Panc1 (cell line): Measurements from ENCODE around the gene NOL7. TPM values are rescaled to one million over a fixed set of nuclear protein-coding genes. Genes with fewer than 3 reads are reported as not detected.

ENCODE experiments used
- ATAC-seq: fragments of 200-7000 bp; cut with Tn5 transposase; 2 replicates; pipeline ENCODE4 v1.9.1; 2020; ENCODE audit warnings: mild to moderate bottlenecking, moderate library complexity
- BruUV-seq: library from RNA; stranded (reverse); fragments of 400-500 nt; replicated peaks from 2 replicates; lab custom pipeline; 2021; lab: Mats Ljungman, UMichigan
- CTCF ChIA-PET: fragments of 300-600 bp; sonication (Branson Sonifier 250); formaldehyde crosslinking; loops from one replicate; lab custom pipeline; 2022; ENCODE audit warnings: antibody characterized with exemption; lab: Charles Lee
- POLR2A ChIA-PET: fragments of 300-600 bp; sonication (Branson Sonifier 250); formaldehyde crosslinking; loops from one replicate; lab custom pipeline; 2022; ENCODE audit warnings: antibody characterized with exemption; lab: Charles Lee
- DNase-seq: peaks from one replicate; pipeline ENCODE4 v3.0.0-alpha.2; 2010; ENCODE audit warnings: low read depth, low spot score
- H3K27ac ChIP-seq: 2 replicates; pipeline ENCODE4 v1.5.1; 2011; ENCODE audit warnings: mild to moderate bottlenecking, low read length, inconsistent platforms
- H3K27me3 ChIP-seq: fragments of 200-500 bp; sonication (Bioruptor generic); 2 replicates; pipeline ENCODE4 v1.6.0; 2014; ENCODE audit warnings: low read length, inconsistent platforms; ENCODE audit not compliant: control insufficient read depth, insufficient read depth
- H3K36me3 ChIP-seq: fragments of 200-500 bp; sonication (Bioruptor generic); 2 replicates; pipeline ENCODE4 v1.5.1; 2014; ENCODE audit warnings: inconsistent platforms, mild to moderate bottlenecking, low read length, moderate library complexity; ENCODE audit not compliant: control insufficient read depth, insufficient read depth
- H3K4me1 ChIP-seq: 2 replicates; pipeline ENCODE4 v1.5.1; 2011; ENCODE audit warnings: inconsistent platforms, mild to moderate bottlenecking, low read length, moderate library complexity; ENCODE audit not compliant: control insufficient read depth, insufficient read depth
- H3K4me3 ChIP-seq, 2 experiments: 2 replicates each; pipeline ENCODE4 v1.5.1; 2011 to 2012; ENCODE audit warnings: low read depth in 2 of 2, low read length in 2 of 2, mild to moderate bottlenecking in 2 of 2, inconsistent platforms in 1 of 2, moderate library complexity in 1 of 2
- H3K9me3 ChIP-seq: fragments of 200-500 bp; sonication (Bioruptor generic); 2 replicates; pipeline ENCODE4 v1.5.1; 2014; ENCODE audit warnings: low read depth, mild to moderate bottlenecking, inconsistent platforms, low read length, moderate library complexity; ENCODE audit not compliant: control insufficient read depth, insufficient read depth
- POLR2AphosphoS5 ChIP-seq: IDR thresholded peaks from 2 replicates; pipeline ENCODE4 v1.6.1; 2012; ENCODE audit warnings: mild to moderate bottlenecking, low read depth, low read length, moderate library complexity
- SIN3A ChIP-seq: IDR thresholded peaks from 2 replicates; pipeline ENCODE4 v1.6.1; 2012; ENCODE audit warnings: low read depth, mild to moderate bottlenecking, low read length, moderate library complexity, borderline replicate concordance; ENCODE audit not compliant: insufficient read depth
- TCF7L2 ChIP-seq: IDR thresholded peaks from 2 replicates; pipeline ENCODE4 v1.6.1; 2011; ENCODE audit warnings: mild to moderate bottlenecking, low read depth, low read length, inconsistent platforms
- in situ Hi-C: cut with HindIII; loops from 2 replicates; pipeline ENCODE4 v1.10.0; 2016; ENCODE audit warnings: low sequenced_read_pairs, low pct_unique_long_range_greater_than_20kb
- intact Hi-C: fragments of 100-400 bp; cut with micrococcal nuclease; formaldehyde crosslinking; loops from one replicate; pipeline ENCODE4 v1.10.0; 2022; ENCODE audit not compliant: unreplicated experiment
- total RNA-seq: library from RNA; stranded (reverse); gene quantifications from one replicate; pipeline ENCODE4 v1.2.1, GENCODE V29; 2021; ENCODE audit not compliant: unreplicated experiment
- TF ChIP-seq, protein P1 (sequence below), 2 experiments: IDR thresholded peaks; 2 replicates each; pipeline ENCODE4 v1.6.1; 2011 to 2012; ENCODE audit warnings: low read depth in 2 of 2, control low read depth in 1 of 2, low read length in 1 of 2, mild to moderate bottlenecking in 1 of 2, moderate library complexity in 1 of 2; ENCODE audit not compliant: insufficient read depth in 1 of 2
- TF ChIP-seq, protein P2 (sequence below): fragments of 450-650 bp; IDR thresholded peaks from 2 replicates; pipeline ENCODE4 v1.5.1; 2017; ENCODE audit warnings: mild to moderate bottlenecking

Gene NOL7
- total RNA-seq, 1 experiment from 2014 or later: 74.4 TPM

DNA sequence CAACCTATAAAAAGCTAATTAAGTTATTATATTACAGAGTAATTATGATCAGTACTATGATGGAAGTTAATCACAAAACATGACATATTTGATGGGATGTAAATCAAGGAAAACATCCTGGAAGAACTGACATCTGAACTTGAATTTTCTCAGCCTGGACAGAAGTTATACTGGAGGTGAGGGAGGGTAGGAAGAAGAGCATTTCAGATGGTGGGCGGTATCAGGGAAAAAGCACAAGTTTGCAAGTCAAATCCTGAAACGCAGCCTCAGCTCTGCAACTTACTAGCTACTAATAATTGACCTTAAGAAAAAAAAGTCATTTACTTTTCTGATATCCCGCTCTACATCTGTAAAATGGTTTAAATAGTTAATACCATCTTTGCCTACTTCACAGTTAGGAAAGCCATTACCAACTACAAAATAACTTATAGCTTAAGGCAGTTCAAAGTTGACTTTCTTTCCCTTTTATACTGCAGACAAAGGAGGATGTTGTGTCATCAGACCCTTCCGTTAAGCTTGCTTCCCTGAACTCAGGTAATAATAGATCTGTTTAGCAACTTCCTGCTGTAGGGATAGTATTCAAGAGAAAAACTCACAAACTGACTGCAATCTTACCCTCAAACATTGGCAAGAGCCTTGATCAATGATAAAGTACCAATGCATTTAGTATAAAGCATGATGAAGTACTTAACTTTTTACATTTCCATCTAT is 21.0 kb downstream of the NOL7 start:
- Histone ChIP-seq H3K36me3 (peaks cover 30% of the 10 kb centered on the region), H3K4me3 (no peak overlapping the region), H3K4me1 (no peaks in the 10 kb centered on the region), H3K27ac (no peak overlapping the region), H3K9me3 (no peaks in the 10 kb centered on the region), H3K27me3 (no peaks in the 10 kb centered on the region)
- ChIA-PET CTCF (no interaction called here), POLR2A (no interaction called here)
- no TSS peak for BruUV-seq
- DNase-seq: no peak
- in situ Hi-C loops (no loop called here), intact Hi-C loops (no loop called here)
- TF ChIP-seq SIN3A (no peak), POLR2AphosphoS5 (no peak), TCF7L2 (no peak)
- TF ChIP-seq, protein P1, sequence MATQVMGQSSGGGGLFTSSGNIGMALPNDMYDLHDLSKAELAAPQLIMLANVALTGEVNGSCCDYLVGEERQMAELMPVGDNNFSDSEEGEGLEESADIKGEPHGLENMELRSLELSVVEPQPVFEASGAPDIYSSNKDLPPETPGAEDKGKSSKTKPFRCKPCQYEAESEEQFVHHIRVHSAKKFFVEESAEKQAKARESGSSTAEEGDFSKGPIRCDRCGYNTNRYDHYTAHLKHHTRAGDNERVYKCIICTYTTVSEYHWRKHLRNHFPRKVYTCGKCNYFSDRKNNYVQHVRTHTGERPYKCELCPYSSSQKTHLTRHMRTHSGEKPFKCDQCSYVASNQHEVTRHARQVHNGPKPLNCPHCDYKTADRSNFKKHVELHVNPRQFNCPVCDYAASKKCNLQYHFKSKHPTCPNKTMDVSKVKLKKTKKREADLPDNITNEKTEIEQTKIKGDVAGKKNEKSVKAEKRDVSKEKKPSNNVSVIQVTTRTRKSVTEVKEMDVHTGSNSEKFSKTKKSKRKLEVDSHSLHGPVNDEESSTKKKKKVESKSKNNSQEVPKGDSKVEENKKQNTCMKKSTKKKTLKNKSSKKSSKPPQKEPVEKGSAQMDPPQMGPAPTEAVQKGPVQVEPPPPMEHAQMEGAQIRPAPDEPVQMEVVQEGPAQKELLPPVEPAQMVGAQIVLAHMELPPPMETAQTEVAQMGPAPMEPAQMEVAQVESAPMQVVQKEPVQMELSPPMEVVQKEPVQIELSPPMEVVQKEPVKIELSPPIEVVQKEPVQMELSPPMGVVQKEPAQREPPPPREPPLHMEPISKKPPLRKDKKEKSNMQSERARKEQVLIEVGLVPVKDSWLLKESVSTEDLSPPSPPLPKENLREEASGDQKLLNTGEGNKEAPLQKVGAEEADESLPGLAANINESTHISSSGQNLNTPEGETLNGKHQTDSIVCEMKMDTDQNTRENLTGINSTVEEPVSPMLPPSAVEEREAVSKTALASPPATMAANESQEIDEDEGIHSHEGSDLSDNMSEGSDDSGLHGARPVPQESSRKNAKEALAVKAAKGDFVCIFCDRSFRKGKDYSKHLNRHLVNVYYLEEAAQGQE (IDR thresholded peaks at IDR 0.05; ENCODE audit: insufficient read depth in 1 of 2, low read depth in 2 of 2, low read length in 1 of 2): no peak
- TF ChIP-seq, protein P2, sequence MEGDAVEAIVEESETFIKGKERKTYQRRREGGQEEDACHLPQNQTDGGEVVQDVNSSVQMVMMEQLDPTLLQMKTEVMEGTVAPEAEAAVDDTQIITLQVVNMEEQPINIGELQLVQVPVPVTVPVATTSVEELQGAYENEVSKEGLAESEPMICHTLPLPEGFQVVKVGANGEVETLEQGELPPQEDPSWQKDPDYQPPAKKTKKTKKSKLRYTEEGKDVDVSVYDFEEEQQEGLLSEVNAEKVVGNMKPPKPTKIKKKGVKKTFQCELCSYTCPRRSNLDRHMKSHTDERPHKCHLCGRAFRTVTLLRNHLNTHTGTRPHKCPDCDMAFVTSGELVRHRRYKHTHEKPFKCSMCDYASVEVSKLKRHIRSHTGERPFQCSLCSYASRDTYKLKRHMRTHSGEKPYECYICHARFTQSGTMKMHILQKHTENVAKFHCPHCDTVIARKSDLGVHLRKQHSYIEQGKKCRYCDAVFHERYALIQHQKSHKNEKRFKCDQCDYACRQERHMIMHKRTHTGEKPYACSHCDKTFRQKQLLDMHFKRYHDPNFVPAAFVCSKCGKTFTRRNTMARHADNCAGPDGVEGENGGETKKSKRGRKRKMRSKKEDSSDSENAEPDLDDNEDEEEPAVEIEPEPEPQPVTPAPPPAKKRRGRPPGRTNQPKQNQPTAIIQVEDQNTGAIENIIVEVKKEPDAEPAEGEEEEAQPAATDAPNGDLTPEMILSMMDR: no peak
- ATAC-seq: no peak

DNA sequence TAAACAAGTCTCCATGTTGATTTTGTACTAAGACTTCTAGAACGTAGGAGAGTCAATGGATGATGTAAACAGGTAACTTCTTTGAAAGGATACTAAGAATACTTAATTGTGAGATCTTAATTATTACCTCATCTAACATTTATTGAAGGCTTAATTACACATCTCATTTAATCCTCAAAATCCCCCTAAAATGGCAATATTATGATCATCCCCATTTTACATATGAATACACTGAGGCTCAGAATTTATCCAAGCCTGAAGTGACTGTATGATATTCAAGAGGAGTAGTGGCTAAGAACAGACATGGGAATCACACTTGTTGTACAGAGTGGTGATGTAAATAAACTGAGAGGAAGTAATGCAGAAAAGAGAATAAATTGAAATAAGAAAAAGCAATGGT is 22.9 kb downstream of the NOL7 start:
- no peaks in the 10 kb centered on the region for H3K27me3 ChIP-seq
- no peaks in the 10 kb centered on the region for H3K4me1 ChIP-seq
- H3K27ac ChIP-seq: no peak overlapping the region
- ChIA-PET POLR2A (no interaction called here), CTCF (no interaction called here)
- in situ Hi-C loops: no loop called here
- BruUV-seq: no TSS peak
- intact Hi-C loops: no loop called here
- TF ChIP-seq POLR2AphosphoS5 (no peak), SIN3A (no peak), TCF7L2 (no peak)
- TF ChIP-seq, protein P1 (IDR thresholded peaks at IDR 0.05; ENCODE audit: insufficient read depth in 1 of 2, low read depth in 2 of 2, low read length in 1 of 2): no peak
- TF ChIP-seq, protein P2: no peak
- H3K36me3 ChIP-seq: peaks cover 24% of the 10 kb centered on the region; the same call in 1 of the 2 replicates
- no peak overlapping the region for H3K4me3 ChIP-seq
- DNase-seq (no peak), ATAC-seq (no peak)
- H3K9me3 ChIP-seq: no peaks in the 10 kb centered on the region
